ENCODE results near the gene USE1. TPM values are rescaled to one million over a fixed set of nuclear protein-coding genes. Genes with fewer than 3 reads are reported as not detected.

The USE1 gene
- total RNA-seq, 4 donors from 2014 or later, result 7.7 to 13.6 (median 11.2) TPM

DNA sequence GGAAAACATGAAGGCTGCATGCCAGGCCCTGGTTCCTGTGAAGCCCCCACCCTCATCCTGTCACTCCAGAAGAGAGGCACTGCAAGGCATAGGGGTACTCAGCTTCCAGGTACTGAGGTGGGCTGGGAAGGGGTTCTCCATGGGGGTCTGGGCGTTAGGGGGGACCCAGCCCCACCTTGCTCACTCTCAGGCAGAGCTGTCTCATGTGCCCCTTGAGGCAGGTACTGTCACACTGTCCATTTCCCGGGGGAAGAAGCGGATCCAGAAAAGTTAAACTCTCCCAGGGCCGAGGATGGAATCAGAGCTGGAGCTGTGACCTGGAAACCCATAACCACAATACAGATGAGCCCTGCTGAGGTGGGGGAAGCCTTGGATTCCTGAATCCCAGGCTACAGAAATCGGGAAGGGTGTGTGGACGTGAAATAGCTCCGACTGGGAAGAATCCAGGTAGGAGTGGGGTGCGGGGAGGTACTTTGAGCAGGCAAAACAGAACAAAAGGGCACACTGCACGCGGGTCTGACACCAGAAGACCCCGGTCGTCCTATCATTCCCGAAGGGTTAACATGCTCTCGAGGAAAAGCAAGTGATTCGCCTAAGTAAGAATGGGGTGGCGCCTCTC is 540 bp upstream of the USE1 start:
- peak overlapping the region; percentile 56 to 78 (median 68) for H3K4me3 ChIP-seq
- no peaks in the 10 kb centered on the region for H3K9me3 ChIP-seq
- H3K27me3 ChIP-seq, result no peaks in the 10 kb centered on the region
- peaks cover 0 to 68% (median 0%) of the 10 kb centered on the region in 3 donors for H3K36me3 ChIP-seq
- peak overlapping the region; percentile 85 to 96 (median 89) for H3K27ac ChIP-seq
- H3K4me1 ChIP-seq, result peaks cover 0 to 13% (median 5%) of the 10 kb centered on the region in 4 donors
- TF ChIP-seq POLR2A (IDR thresholded peaks at IDR 0.05), result no peak
- TF ChIP-seq, protein P1, sequence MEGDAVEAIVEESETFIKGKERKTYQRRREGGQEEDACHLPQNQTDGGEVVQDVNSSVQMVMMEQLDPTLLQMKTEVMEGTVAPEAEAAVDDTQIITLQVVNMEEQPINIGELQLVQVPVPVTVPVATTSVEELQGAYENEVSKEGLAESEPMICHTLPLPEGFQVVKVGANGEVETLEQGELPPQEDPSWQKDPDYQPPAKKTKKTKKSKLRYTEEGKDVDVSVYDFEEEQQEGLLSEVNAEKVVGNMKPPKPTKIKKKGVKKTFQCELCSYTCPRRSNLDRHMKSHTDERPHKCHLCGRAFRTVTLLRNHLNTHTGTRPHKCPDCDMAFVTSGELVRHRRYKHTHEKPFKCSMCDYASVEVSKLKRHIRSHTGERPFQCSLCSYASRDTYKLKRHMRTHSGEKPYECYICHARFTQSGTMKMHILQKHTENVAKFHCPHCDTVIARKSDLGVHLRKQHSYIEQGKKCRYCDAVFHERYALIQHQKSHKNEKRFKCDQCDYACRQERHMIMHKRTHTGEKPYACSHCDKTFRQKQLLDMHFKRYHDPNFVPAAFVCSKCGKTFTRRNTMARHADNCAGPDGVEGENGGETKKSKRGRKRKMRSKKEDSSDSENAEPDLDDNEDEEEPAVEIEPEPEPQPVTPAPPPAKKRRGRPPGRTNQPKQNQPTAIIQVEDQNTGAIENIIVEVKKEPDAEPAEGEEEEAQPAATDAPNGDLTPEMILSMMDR (IDR thresholded peaks at IDR 0.05), result no peak
- no peak for DNase-seq

DNA sequence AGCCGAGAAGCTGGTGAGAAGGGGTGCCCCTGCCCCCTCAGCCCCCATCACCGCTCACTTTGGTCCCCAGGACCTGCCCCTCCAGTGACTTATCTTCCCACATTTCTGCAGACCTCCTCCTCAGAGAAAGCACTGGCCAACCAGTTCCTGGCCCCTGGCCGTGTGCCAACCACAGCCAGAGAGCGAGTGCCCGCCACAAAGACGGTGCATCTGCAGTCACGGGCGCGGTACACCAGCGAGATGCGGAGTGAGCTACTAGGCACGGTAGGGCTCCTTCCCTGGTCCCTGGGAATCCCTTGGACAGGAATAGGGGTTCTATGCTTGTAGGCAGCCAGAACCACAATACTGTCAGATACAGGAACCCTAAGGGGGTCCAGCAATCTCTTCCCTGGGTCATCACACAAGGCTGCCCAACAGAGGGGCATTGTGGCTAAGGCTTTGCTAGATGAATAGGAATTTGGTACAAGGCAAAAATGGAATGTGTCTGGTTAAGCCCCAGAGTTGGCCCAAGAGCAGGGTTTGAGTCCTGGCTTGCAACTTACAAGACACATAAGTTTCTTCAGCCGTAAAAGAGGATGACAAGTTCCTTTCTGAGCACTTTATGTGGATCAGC is 1.0 kb downstream of the USE1 start:
- Histone ChIP-seq H3K27ac (peak overlapping the region in 2 of 4 donors; percentile 93 to 96), H3K4me3 (peak overlapping the region in 3 of 4 donors; percentile 64 to 78 (median 73)), H3K4me1 (peaks cover 0 to 22% (median 5%) of the 10 kb centered on the region in 4 donors), H3K36me3 (peaks cover 0 to 54% (median 0%) of the 10 kb centered on the region in 3 donors), H3K9me3 (no peaks in the 10 kb centered on the region), H3K27me3 (no peaks in the 10 kb centered on the region)
- TF ChIP-seq POLR2A (IDR thresholded peaks at IDR 0.05), result no peak
- TF ChIP-seq, protein P1 (IDR thresholded peaks at IDR 0.05), result no peak
- DNase-seq, result no peak

DNA sequence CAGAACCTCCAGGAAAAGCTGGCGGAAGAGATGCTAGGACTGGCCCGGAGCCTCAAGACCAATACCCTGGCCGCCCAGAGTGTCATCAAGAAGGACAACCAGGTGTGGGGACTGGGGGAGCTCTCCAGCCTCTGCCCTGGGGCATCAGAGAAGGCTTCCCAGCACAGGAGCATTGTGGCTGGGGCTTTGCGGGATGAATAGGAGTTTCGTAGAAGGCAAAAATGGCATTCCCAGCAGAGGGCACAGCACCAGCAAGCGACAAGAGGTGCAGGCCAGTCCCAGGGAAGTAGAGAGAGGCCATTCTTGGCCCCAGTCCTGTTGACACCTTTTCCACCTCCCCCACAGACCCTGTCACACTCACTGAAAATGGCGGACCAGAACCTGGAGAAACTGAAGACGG is 4.1 kb downstream of the USE1 start:
- DNase-seq, result no peak
- no peaks in the 10 kb centered on the region for H3K9me3 ChIP-seq
- no peak overlapping the region for H3K4me3 ChIP-seq
- peaks cover 0 to 22% (median 5%) of the 10 kb centered on the region in 4 donors for H3K4me1 ChIP-seq
- H3K27ac ChIP-seq, result no peak overlapping the region
- TF ChIP-seq, protein P1 (IDR thresholded peaks at IDR 0.05), result no peak
- TF ChIP-seq POLR2A (IDR thresholded peaks at IDR 0.05), result no peak
- peaks cover 0 to 31% (median 0%) of the 10 kb centered on the region in 3 donors for H3K36me3 ChIP-seq
- H3K27me3 ChIP-seq, result no peaks in the 10 kb centered on the region

DNA sequence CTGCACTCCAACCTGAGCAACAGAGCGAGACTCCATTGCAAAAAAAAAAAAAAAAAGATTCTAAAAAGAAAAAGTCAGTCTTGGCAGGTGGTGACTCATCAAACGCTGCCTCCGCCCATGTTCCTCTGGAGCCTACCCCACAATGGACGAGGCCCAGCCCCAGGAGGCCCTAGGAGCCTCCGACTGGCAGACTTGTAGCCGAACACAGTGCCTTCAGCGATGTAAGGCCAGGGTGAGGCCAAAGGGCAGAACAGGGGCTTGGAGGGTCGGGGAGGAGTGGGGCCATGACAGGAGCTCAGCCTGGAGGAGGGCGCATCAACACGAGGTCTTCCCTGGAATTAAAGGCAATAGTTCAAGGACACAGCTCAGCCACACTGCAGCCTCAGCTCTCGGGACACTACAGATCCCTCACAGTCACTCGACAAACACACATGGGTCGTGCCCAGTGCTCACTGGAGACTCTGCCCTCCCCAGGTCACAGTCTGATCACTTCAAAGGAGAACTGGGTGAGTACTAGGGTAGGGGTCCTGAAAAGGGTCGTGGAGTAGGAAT is 5.1 kb downstream of the USE1 start:
- H3K36me3 ChIP-seq, result peaks cover 0 to 31% (median 0%) of the 10 kb centered on the region in 3 donors
- no peaks in the 10 kb centered on the region for H3K27me3 ChIP-seq
- H3K4me3 ChIP-seq, result no peak overlapping the region
- no peaks in the 10 kb centered on the region for H3K9me3 ChIP-seq
- DNase-seq, result peak in 1 of 3 donors; percentile 60
- H3K4me1 ChIP-seq, result peaks cover 0 to 16% (median 0%) of the 10 kb centered on the region in 4 donors
- TF ChIP-seq, protein P1 (IDR thresholded peaks at IDR 0.05), result no peak
- no peak for TF ChIP-seq POLR2A (IDR thresholded peaks at IDR 0.05)
- H3K27ac ChIP-seq, result no peak overlapping the region

DNA sequence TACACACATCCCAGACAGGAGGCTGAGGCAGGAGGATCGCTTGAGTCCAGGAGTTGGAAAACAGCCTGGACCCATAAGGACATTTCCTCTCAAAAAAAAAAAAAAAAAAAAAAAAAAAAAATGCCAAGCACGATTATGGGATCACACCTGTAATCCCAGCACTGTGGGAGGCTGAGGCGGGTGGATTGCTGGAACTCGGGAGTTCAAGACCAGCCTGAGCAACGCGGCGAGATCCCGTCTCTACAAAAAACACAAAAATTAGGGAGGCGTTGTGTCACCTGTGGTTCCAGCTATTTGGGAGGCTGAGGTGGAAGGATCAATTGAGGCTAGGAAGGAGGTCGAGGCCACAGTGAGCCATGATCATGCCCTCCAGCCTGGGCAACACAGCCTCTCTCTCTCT is 9.9 kb downstream of the USE1 start:
- no peak for DNase-seq
- H3K9me3 ChIP-seq, result no peaks in the 10 kb centered on the region
- no peak overlapping the region for H3K27ac ChIP-seq
- no peak for TF ChIP-seq POLR2A (IDR thresholded peaks at IDR 0.05)
- TF ChIP-seq, protein P1 (IDR thresholded peaks at IDR 0.05), result no peak
- H3K4me1 ChIP-seq, result peaks cover 0 to 14% (median 3%) of the 10 kb centered on the region in 4 donors
- H3K4me3 ChIP-seq, result no peak overlapping the region
- no peaks in the 10 kb centered on the region for H3K27me3 ChIP-seq
- H3K36me3 ChIP-seq, result peaks cover 0 to 7% (median 0%) of the 10 kb centered on the region in 3 donors
